GM12873 (cell line): ENCODE data around the gene NUDT1.

Experiments
- TF ChIP-seq, protein P1 (sequence below): IDR thresholded peaks from 2 replicates; pipeline ENCODE4 v1.5.1; 2012; ENCODE audit warnings: low read depth, mild to moderate bottlenecking, moderate library complexity, low read length, control low read depth; ENCODE audit not compliant: insufficient read depth; ENCODE audit errors: missing control alignments

Gene NUDT1

DNA sequence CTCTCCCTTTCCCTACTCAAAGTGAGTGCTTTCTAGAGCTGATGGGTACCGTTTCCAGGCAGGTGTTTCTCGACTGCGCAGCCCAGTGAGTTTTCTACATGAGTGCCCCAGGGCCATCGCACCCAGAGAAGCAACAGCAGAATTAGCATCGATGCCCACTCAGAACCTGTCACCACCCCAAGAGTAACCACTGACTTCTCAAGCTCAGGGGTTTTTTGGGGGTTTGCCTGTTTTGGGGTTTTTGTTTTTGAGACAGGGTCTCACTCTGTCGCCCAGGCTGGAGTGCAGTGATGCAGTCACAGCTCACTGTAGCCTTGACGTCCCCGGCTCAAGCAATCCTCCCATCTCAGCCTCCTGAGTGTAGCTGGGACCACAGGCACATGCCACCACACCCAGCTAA lies 46.5 kb downstream of the NUDT1 start:
- TF ChIP-seq, protein P1, sequence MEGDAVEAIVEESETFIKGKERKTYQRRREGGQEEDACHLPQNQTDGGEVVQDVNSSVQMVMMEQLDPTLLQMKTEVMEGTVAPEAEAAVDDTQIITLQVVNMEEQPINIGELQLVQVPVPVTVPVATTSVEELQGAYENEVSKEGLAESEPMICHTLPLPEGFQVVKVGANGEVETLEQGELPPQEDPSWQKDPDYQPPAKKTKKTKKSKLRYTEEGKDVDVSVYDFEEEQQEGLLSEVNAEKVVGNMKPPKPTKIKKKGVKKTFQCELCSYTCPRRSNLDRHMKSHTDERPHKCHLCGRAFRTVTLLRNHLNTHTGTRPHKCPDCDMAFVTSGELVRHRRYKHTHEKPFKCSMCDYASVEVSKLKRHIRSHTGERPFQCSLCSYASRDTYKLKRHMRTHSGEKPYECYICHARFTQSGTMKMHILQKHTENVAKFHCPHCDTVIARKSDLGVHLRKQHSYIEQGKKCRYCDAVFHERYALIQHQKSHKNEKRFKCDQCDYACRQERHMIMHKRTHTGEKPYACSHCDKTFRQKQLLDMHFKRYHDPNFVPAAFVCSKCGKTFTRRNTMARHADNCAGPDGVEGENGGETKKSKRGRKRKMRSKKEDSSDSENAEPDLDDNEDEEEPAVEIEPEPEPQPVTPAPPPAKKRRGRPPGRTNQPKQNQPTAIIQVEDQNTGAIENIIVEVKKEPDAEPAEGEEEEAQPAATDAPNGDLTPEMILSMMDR = no peak

DNA sequence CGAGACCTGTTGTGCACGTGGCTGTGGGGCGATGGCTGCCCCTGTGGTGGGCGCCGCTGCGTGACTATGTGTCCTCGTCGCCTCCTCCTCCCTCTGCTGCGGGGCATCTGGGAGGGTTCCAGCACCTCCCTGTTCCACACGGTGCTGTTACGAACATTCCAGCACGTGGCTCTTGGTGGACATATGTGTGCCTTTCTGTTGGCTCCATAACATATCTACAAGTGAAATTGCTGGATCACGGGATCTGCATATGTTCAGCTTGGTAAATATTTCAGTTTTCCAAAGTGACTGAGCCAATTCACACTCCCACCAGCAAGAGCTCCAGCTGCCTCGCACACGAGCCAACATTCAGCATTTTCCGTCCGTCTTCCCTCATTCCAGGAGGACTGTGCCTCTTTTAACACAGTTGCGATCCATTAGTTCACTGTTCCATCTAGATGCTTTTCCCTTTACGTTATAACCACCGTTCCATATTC lies 47.1 kb downstream of the NUDT1 start:
- TF ChIP-seq, protein P1 = no peak

DNA sequence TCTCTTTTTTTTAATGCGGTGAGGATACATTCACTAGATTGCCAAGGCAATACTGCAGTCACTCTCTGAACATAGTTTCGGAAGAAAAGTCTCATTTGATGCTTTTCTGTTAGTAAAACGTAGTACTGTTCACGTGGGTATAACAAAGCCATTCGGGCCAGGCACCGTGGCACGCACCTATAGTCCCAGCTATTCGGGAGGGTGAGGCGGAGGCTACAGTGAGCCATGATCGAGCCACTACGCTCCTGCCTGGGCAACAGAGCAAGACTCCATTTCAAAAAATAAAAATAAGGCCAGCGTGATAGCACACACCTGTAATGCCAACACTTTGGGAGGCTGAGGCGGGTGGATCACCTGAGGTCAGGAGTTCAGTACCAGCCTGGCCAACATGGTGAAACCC lies 47.6 kb downstream of the NUDT1 start:
- TF ChIP-seq, protein P1 = no peak

DNA sequence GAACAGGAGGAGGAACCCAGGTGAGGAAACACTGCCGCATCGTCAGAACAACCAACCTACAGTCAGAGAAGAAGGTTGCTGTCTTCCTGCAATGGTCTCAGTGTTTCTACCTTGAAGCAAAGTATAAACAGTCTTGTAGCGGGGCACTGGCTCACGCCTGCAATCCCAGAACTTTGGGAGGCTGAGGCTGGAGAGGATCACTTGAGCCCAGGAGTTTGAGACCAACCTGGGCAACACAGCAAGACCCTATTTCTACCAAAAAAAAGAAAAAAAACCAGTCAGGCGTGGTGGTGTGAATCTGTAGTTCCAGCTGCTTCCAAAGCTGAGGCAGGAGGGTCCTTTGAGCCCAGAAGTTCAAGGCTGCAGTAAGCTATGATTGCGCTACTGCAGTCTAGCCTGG lies 48.9 kb downstream of the NUDT1 start:
- TF ChIP-seq, protein P1 = no peak

DNA sequence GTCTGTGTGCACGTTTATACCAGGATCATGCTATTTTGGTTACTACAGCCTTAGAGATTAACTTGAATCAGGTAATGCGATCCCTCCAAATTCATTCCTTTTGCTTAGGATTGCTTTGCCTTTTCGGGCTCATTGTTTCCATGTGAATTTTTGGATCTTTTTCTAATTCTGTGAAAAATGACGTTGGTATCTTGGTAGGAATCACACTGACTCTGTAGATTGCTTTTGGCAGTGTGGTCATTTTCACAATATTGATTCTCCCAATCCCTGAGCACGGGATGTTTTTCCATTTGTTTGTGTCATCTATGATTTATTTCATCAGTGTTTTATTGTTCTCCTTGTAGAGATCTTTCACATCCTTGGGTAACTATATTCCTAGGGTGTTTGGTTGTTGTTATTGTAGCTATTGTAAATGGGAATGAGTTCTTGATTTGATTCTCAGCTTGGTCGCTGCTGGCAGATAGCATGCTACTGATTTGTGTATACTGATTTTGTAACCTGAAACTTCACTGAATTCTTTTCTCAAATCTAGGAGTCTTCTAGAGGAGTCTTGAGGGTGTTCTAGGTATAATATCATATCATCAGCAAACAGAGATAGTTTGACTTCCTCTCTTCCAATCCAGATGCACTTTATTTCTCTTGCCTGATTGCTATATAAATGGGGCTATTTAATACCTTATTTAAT lies 54.1 kb downstream of the NUDT1 start:
- TF ChIP-seq, protein P1 = no peak

DNA sequence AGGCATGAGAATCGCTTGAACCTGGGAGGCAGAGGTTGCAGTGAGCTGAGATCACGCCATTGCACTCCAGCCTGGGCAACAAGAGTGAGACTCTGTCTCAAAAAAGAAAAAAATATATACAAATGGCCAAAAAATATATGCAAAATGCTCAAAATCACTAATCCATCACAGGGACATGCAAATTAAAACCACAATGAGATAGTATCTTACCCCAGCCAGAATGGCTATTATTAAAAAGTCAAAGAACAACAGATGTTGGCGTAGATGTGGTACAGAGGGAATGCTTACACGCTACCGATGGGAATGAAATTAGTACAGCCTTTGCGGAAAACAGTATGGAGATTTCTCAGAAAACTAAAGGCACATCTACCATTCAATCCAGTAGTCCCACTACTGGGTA lies 54.8 kb downstream of the NUDT1 start:
- TF ChIP-seq, protein P1 = no peak

DNA sequence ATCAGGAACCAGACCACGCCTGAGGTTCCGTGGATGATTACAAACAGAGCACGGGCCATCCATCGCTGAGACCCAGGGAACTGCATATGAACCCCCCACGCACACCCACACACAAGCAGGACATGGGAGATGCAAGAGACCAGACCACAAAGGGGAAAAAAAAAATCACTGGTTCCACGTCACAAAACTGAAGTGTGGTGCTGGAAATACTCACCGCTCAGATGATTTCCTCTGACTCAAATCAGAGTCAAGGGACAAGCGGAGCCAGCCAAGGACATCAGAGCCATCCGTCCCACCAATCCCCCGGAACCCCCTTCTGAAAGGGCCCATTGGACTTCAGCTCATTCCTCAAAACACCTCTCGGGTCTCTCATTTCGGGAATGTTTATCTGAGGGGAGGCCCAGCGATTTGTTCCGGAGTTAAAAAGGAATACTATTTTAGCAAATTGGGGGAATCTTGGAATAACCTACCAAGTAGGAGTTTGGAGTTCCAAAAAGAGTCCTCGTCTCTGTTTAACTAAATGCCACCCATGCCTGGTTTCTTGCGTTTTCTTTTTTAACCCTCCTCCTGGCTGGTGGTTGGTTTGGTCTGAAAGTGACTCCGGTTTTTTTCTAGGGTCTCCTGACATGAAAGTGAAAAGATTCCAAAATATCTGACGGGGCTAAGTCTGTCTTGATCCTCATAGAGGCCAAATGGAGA lies 57.3 kb downstream of the NUDT1 start:
- TF ChIP-seq, protein P1 = no peak
